NB4 (cell line): ENCODE data around the gene ELAVL1.

Experiments used
- DNase-seq: peaks from one replicate; pipeline ENCODE4 v3.0.0; 2010; ENCODE audit warnings: low read depth
- H3K4me3 ChIP-seq: one replicate; pipeline ENCODE4 v1.5.1; 2011; ENCODE audit warnings: mild to moderate bottlenecking, low read depth, low read length, moderate library complexity
- CTCF ChIP-seq: IDR thresholded peaks from one replicate; pipeline ENCODE4 v1.5.1; 2012; ENCODE audit warnings: low read depth, low read length
- MAX ChIP-seq: IDR thresholded peaks from 2 replicates; pipeline ENCODE4 v1.6.1; 2011; ENCODE audit warnings: low read depth, low read length
- MYC ChIP-seq: IDR thresholded peaks from 2 replicates; pipeline ENCODE4 v1.6.1; 2011; ENCODE audit warnings: low read depth, low read length
- POLR2A ChIP-seq: IDR thresholded peaks from 2 replicates; pipeline ENCODE4 v1.6.1; 2011; ENCODE audit warnings: mild to moderate bottlenecking; ENCODE audit not compliant: insufficient read length; ENCODE audit errors: extremely low read depth

The ELAVL1 gene

GRCh38 chr19:7927605-7928333, 77.7 kb downstream of the ELAVL1 start:
- DNase-seq, result no peak
- TF ChIP-seq MYC, result no peak
- TF ChIP-seq MAX, result no peak
- TF ChIP-seq POLR2A, result no peak
- TF ChIP-seq CTCF, result no peak
- H3K4me3 ChIP-seq, result no peak overlapping the region

GRCh38 chr19:7926727-7927604, 78.5 kb downstream of the ELAVL1 start:
- no peak overlapping the region for H3K4me3 ChIP-seq
- peak; percentile 65 for DNase-seq
- TF ChIP-seq CTCF, result no peak
- no peak for TF ChIP-seq MAX

- TF ChIP-seq MAX (no peak), MYC (peak; percentile 15; the same call in 1 of the 2 replicates), CTCF (no peak), POLR2A (no peak)
- peak within 1 kb of the TSS; percentile 6 for H3K4me3 ChIP-seq
- peak; percentile 76 for DNase-seq
Measured at GRCh38 chr19:7926021-7926726, 79.3 kb downstream of the ELAVL1 start, which contains the start of gene CTXN1. Gene CTXN1, minus strand, starts transcription at chr19:7926135. Its CDS starts 597 bp downstream, at chr19:7925538.

- DNase-seq, result peak; percentile 87
- TF ChIP-seq CTCF, result peak; percentile 84
- TF ChIP-seq MAX, result peak; percentile 95
- TF ChIP-seq MYC, result peak; percentile 90
- no peak for TF ChIP-seq POLR2A
- H3K4me3 ChIP-seq, result no peak overlapping the region
Measured at GRCh38 chr19:7925171-7925851, 80.1 kb downstream of the ELAVL1 start.

- no peak for DNase-seq
- TF ChIP-seq MYC (no peak), MAX (no peak), POLR2A (no peak), CTCF (no peak)
- no peak overlapping the region for H3K4me3 ChIP-seq
Measured at GRCh38 chr19:7924651-7925170, 80.7 kb downstream of the ELAVL1 start.
